ENCODE measurements around the gene ALS2. TPM values are rescaled to one million over a fixed set of nuclear protein-coding genes. Genes with fewer than 3 reads are reported as not detected.

Gene ALS2
- total RNA-seq, 4 donors from 2014 or later, result 17.1 to 40.6 (median 19.5) TPM

DNA sequence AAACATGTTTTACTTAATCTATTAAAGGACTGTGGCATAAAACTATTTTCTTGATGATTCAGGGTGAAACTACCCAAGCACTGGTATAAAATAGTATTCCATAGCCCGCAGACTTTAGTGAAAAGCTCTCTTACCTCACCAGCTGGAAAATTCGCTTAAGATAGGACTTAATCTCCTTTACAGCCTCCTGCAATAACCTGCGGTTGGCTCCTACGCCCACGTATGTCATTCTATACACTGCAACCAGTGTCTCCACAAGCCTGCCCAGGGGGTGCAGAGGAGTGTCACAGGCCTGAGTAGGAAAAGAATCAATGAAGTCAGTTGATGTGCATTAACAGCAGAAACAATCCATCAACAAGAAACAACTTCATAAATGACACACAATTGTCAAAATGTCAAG, 71.0 kb downstream of the ALS2 start:
- intact Hi-C loops (cut with DNase I; ENCODE audit: low total_unique reads), result no loop called here
- H3K36me3 ChIP-seq, result peaks cover 3 to 84% of the 10 kb centered on the region in 2 donors
- in situ Hi-C loops (cut with MboI; ENCODE audit: low sequenced_read_pairs in 4 of 4), result no loop called here
- no peaks in the 10 kb centered on the region for H3K4me1 ChIP-seq
- TF ChIP-seq POLR2A (IDR thresholded peaks at IDR 0.05), result no peak
- TF ChIP-seq CTCF (IDR thresholded peaks at IDR 0.05 in 4 of 5, conservative IDR thresholded peaks at IDR 0.05 in 1 of 5), result no peak
- no peak overlapping the region for H3K4me3 ChIP-seq
- H3K27me3 ChIP-seq, result no peaks in the 10 kb centered on the region
- no peak for ATAC-seq
- H3K9me3 ChIP-seq, result no peaks in the 10 kb centered on the region
- no peak for DNase-seq
- no peak overlapping the region for H3K27ac ChIP-seq

- H3K27me3 ChIP-seq, result no peaks in the 10 kb centered on the region
- H3K4me3 ChIP-seq, result no peak overlapping the region
- no peaks in the 10 kb centered on the region for H3K4me1 ChIP-seq
- peaks cover 3 to 84% of the 10 kb centered on the region in 2 donors for H3K36me3 ChIP-seq
- no peak overlapping the region for H3K27ac ChIP-seq
- ATAC-seq (no peak), DNase-seq (no peak)
- intact Hi-C loops (cut with DNase I; ENCODE audit: low total_unique reads), result no loop called here
- H3K9me3 ChIP-seq, result no peaks in the 10 kb centered on the region
- TF ChIP-seq POLR2A (IDR thresholded peaks at IDR 0.05), result no peak
- TF ChIP-seq CTCF (IDR thresholded peaks at IDR 0.05 in 4 of 5, conservative IDR thresholded peaks at IDR 0.05 in 1 of 5), result no peak
- in situ Hi-C loops (cut with MboI; ENCODE audit: low sequenced_read_pairs in 4 of 4), result no loop called here
Observed at GRCh38 chr2:201709049-201709448, 71.7 kb downstream of the ALS2 start.

GRCh38 chr2:201707753-201708152, 73.0 kb downstream of the ALS2 start:
- H3K4me3 ChIP-seq, result no peak overlapping the region
- no peaks in the 10 kb centered on the region for H3K4me1 ChIP-seq
- H3K36me3 ChIP-seq, result peaks cover 3 to 87% of the 10 kb centered on the region in 2 donors
- no peak overlapping the region for H3K27ac ChIP-seq
- no peak for DNase-seq
- H3K27me3 ChIP-seq, result no peaks in the 10 kb centered on the region
- ATAC-seq, result no peak
- intact Hi-C loops (cut with DNase I; ENCODE audit: low total_unique reads), result no loop called here
- H3K9me3 ChIP-seq, result no peaks in the 10 kb centered on the region
- in situ Hi-C loops (cut with MboI; ENCODE audit: low sequenced_read_pairs in 4 of 4), result no loop called here
- TF ChIP-seq POLR2A (IDR thresholded peaks at IDR 0.05), result no peak
- no peak for TF ChIP-seq CTCF (IDR thresholded peaks at IDR 0.05 in 4 of 5, conservative IDR thresholded peaks at IDR 0.05 in 1 of 5)

GRCh38 chr2:201707142-201707541, 73.6 kb downstream of the ALS2 start:
- H3K36me3 ChIP-seq, result peaks cover 0 to 87% of the 10 kb centered on the region in 2 donors
- intact Hi-C loops (cut with DNase I; ENCODE audit: low total_unique reads), result no loop called here

More at GRCh38 chr2:201707142-201707541, 73.6 kb downstream of the ALS2 start:
- Histone ChIP-seq H3K9me3 (no peaks in the 10 kb centered on the region), H3K27me3 (no peaks in the 10 kb centered on the region), H3K27ac (no peak overlapping the region), H3K4me1 (no peaks in the 10 kb centered on the region), H3K4me3 (no peak overlapping the region)
- DNase-seq (no peak), ATAC-seq (no peak)
- TF ChIP-seq CTCF (IDR thresholded peaks at IDR 0.05 in 4 of 5, conservative IDR thresholded peaks at IDR 0.05 in 1 of 5), result no peak
- no peak for TF ChIP-seq POLR2A (IDR thresholded peaks at IDR 0.05)
- in situ Hi-C loops (cut with MboI; ENCODE audit: low sequenced_read_pairs in 4 of 4), result no loop called here

Measured in gastrocnemius medialis (tissue), 4 donors.